Sigmoid colon (tissue), 4 donors: ENCODE results near the gene SRD5A3.

Experiments used
- POLR2AphosphoS5 ChIP-seq, 4 donors: sonication (generic); formaldehyde crosslinking; IDR thresholded peaks; one replicate each; pipeline ENCODE4 v1.6.1; 2017; ENCODE audit warnings: antibody characterized with exemption in 4 of 4
- TF ChIP-seq, protein P1 (sequence below), 4 experiments: fragments of 450-650 bp in 3 of 4; fragments of 200-600 bp in 1 of 4; IDR thresholded peaks; one replicate each; pipeline ENCODE4 v1.5.1; 2016 to 2019; ENCODE audit warnings: antibody characterized with exemption in 4 of 4, mild to moderate bottlenecking in 3 of 4, moderate library complexity in 2 of 4

DNA sequence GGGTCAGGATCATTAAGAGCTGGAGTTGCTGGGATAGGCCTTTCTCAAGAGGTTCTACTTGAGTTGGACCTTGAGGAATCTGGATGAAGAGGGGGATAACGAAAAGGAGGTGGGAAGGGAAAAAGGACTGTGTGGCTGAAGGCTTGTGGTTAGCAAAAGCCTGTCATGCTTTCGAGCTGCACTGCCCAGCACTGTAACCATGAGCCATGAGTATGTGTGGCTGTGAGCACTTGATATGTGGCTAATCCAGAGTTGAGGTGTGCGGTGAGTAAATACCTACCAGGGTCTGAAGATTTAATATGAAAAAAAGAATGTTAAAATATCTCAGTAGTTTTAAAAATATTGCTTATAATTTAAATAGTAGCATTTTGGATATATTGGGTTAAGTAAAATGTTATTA is 61.1 kb downstream of the SRD5A3 start:
- TF ChIP-seq POLR2AphosphoS5 (IDR thresholded peaks at IDR 0.05), result no peak
- TF ChIP-seq, protein P1, sequence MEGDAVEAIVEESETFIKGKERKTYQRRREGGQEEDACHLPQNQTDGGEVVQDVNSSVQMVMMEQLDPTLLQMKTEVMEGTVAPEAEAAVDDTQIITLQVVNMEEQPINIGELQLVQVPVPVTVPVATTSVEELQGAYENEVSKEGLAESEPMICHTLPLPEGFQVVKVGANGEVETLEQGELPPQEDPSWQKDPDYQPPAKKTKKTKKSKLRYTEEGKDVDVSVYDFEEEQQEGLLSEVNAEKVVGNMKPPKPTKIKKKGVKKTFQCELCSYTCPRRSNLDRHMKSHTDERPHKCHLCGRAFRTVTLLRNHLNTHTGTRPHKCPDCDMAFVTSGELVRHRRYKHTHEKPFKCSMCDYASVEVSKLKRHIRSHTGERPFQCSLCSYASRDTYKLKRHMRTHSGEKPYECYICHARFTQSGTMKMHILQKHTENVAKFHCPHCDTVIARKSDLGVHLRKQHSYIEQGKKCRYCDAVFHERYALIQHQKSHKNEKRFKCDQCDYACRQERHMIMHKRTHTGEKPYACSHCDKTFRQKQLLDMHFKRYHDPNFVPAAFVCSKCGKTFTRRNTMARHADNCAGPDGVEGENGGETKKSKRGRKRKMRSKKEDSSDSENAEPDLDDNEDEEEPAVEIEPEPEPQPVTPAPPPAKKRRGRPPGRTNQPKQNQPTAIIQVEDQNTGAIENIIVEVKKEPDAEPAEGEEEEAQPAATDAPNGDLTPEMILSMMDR (IDR thresholded peaks at IDR 0.05), result no peak
